ENCODE data around the gene FCF1. TPM values are rescaled to one million over a fixed set of nuclear protein-coding genes. Genes with fewer than 3 reads are reported as not detected.

The FCF1 gene
- total and polyA plus RNA-seq, 9 of the 15 experiments (the other 6 are each of a cell fraction or from before 2014, with no cell fraction given) = 6.8 to 91.9 (median 40.0) TPM

GRCh38 chr14:74735125-74735524 is 22.2 kb downstream of the FCF1 start (continued):
- TF ChIP-seq ILK (tag; IDR thresholded peaks at IDR 0.05; ENCODE audit: borderline replicate concordance, low read depth) = no peak
- no peak for TF ChIP-seq ZBTB5 (IDR thresholded peaks at IDR 0.05)
- TF ChIP-seq ESRRB (CRISPR knock-in tag; IDR thresholded peaks at IDR 0.05; ENCODE audit: borderline replicate concordance) = no peak
- no peak for TF ChIP-seq SP2 (IDR thresholded peaks at IDR 0.05; ENCODE audit: extremely low read depth, low read depth, low read length, poor library complexity, severe bottlenecking)
- TF ChIP-seq ZFPM2 (CRISPR knock-in tag; IDR thresholded peaks at IDR 0.05) = no peak
- peak; percentile 87 for TF ChIP-seq NCOR1 (IDR thresholded peaks at IDR 0.05)
- no peak for TF ChIP-seq ZNF280A (IDR thresholded peaks at IDR 0.05; ENCODE audit: low read depth, partially characterized antibody)
- no peak for TF ChIP-seq BMI1 (IDR thresholded peaks at IDR 0.05; ENCODE audit: low read length)
- TF ChIP-seq FOXA1 (IDR thresholded peaks at IDR 0.05; ENCODE audit: borderline replicate concordance) = peak; percentile 48; the same call in 1 of the 2 replicates
- TF ChIP-seq COPS2 (conservative IDR thresholded peaks at IDR 0.05) = no peak
- no peak for TF ChIP-seq FIP1L1 (IDR thresholded peaks at IDR 0.05; ENCODE audit: low read depth, low read length, poor library complexity, severe bottlenecking)
- TF ChIP-seq FOXP1 (CRISPR knock-in tag; IDR thresholded peaks at IDR 0.05) = no peak
- TF ChIP-seq ZSCAN29 (IDR thresholded peaks at IDR 0.05) = no peak
- no peak for TF ChIP-seq RBM14 (IDR thresholded peaks at IDR 0.05; ENCODE audit: borderline replicate concordance, insufficient read depth, low read depth, low read length)
- TF ChIP-seq ZBTB33 (CRISPR knock-in tag; IDR thresholded peaks at IDR 0.05) = no peak
- TF ChIP-seq FOXA3 (CRISPR knock-in tag; conservative IDR thresholded peaks at IDR 0.05 in 1 of 2, IDR thresholded peaks at IDR 0.05 in 1 of 2) = peak; percentile 98 to 99
- no peak for TF ChIP-seq CBX3 (IDR thresholded peaks at IDR 0.05; ENCODE audit: borderline replicate concordance in 1 of 2, low read length in 2 of 2)
- TF ChIP-seq NFRKB (IDR thresholded peaks at IDR 0.05; ENCODE audit: low read depth) = no peak
- TF ChIP-seq MLX (CRISPR knock-in tag; conservative IDR thresholded peaks at IDR 0.05) = no peak
- no peak for TF ChIP-seq SRSF7 (optimal IDR thresholded peaks at IDR 0.05; ENCODE audit: low read depth, low read length)
- TF ChIP-seq SMARCE1 (IDR thresholded peaks at IDR 0.05) = peak; percentile 81
- TF ChIP-seq ZNF175 (CRISPR knock-in tag; IDR thresholded peaks at IDR 0.05; ENCODE audit: low read depth) = 0 out of 2 replicates have a peak, but pooled peaks have one; percentile 19
- no peak for TF ChIP-seq DIDO1 (tag; IDR thresholded peaks at IDR 0.05; ENCODE audit: low read depth)
- no peak for TF ChIP-seq TARDBP (IDR thresholded peaks at IDR 0.05)
- no peak for TF ChIP-seq ZNF174 (CRISPR knock-in tag; IDR thresholded peaks at IDR 0.05)
